ENCODE results near the gene MVD. TPM values are rescaled to one million over a fixed set of nuclear protein-coding genes. Genes with fewer than 3 reads are reported as not detected.

Gene MVD
- total and polyA plus RNA-seq, 10 of the 15 experiments (the other 5 are each of a cell fraction or from before 2014, with no cell fraction given), result 5.0 to 147 (median 65.0) TPM

- 97% methylated on average over 10 of the region's 10 CpGs for WGBS (ENCODE audit: insufficient coverage, insufficient replicate concordance, low lambda C conversion rate, missing lambda C conversion rate)
- ChIA-PET SMC1A (ENCODE audit: uncharacterized antibody, unreplicated experiment) (no interaction called here), CTCF (no interaction called here), POLR2A (no interaction called here), RAD21 (ENCODE audit: unreplicated experiment) (no interaction called here)
- Histone ChIP-seq H3K4me2 (ENCODE audit: control insufficient read depth, insufficient read depth) (no peak overlapping the region), H3K27me3 (replicated peaks in 1 of 2; ENCODE audit: control insufficient read depth in 2 of 2, insufficient read depth in 2 of 2, low read length in 1 of 2) (no peaks in the 10 kb centered on the region; a peak in 1 of 4 replicates), H3K9me3 (replicated peaks; ENCODE audit: control insufficient read depth, insufficient read depth, low read length) (no peaks in the 10 kb centered on the region), H3K4me3 (no peak overlapping the region), H3K27ac (ENCODE audit: control insufficient read depth, insufficient read depth) (no peak overlapping the region), H3K79me2 (ENCODE audit: control insufficient read depth, insufficient read depth, low read length) (no peaks in the 10 kb centered on the region), H3K36me3 (ENCODE audit: control insufficient read depth in 2 of 2, insufficient read depth in 2 of 2, low read length in 1 of 2) (peaks cover 0 to 6% of the 10 kb centered on the region in 2 experiments; a peak in 2 of 4 replicates), H3K9ac (ENCODE audit: control insufficient read depth, insufficient read depth, low read length) (no peak overlapping the region), H3K4me1 (ENCODE audit: control insufficient read depth, insufficient read depth, low read length) (peaks cover 12% of the 10 kb centered on the region), H2AFZ (ENCODE audit: control insufficient read depth, low read depth, low read length) (no peak overlapping the region), H4K20me1 (ENCODE audit: control insufficient read depth, insufficient read depth) (no peaks in the 10 kb centered on the region)
- in situ Hi-C loops (cut with MboI), result no loop called here
- FAIRE-seq, result no peak
- no peak for TF ChIP-seq HDAC2 (IDR thresholded peaks at IDR 0.05)
- no peak for TF ChIP-seq MYC (IDR thresholded peaks at IDR 0.05; ENCODE audit: insufficient read depth, insufficient read length, insufficient replicate concordance, low read length, severe bottlenecking)
- TF ChIP-seq POLR2A (IDR thresholded peaks at IDR 0.05; ENCODE audit: low read depth, low read length), result no peak
- no peak for TF ChIP-seq ZNF207 (IDR thresholded peaks at IDR 0.05; ENCODE audit: borderline replicate concordance)
- no peak for TF ChIP-seq NR2C2 (IDR thresholded peaks at IDR 0.05; ENCODE audit: borderline replicate concordance, control insufficient read depth, insufficient read length, low read depth)
- no peak for TF ChIP-seq USF1 (IDR thresholded peaks at IDR 0.05; ENCODE audit: borderline replicate concordance, extremely low read length, insufficient read depth, low read depth, low read length)
- TF ChIP-seq ZNF24 (IDR thresholded peaks at IDR 0.05), result no peak
- TF ChIP-seq MEF2A (IDR thresholded peaks at IDR 0.05; ENCODE audit: insufficient read depth, low read depth, low read length), result no peak
- no peak for TF ChIP-seq REST (IDR thresholded peaks at IDR 0.05; ENCODE audit: low read depth, low read length)
- TF ChIP-seq IKZF2 (IDR thresholded peaks at IDR 0.05), result no peak
- TF ChIP-seq KDM1A (IDR thresholded peaks at IDR 0.05; ENCODE audit: borderline replicate concordance), result no peak
- no peak for TF ChIP-seq EZH2 (IDR thresholded peaks at IDR 0.05; ENCODE audit: borderline replicate concordance, control insufficient read depth, low read depth, low read length)
- no peak for TF ChIP-seq POU2F2 (IDR thresholded peaks at IDR 0.05; ENCODE audit: borderline replicate concordance, low read depth, low read length)
- no peak for TF ChIP-seq SUPT20H (IDR thresholded peaks at IDR 0.05; ENCODE audit: borderline replicate concordance, control insufficient read depth, low read depth, low read length)
- no TSS peak for BruUV-seq (replicated peaks)
- no peak for DNase-seq (ENCODE audit: low read depth, low spot score)
- intact Hi-C loops (cut with micrococcal nuclease; ENCODE audit: unreplicated experiment), result no loop called here
- no peak for ATAC-seq
These were observed 30.0 kb upstream of the MVD start for GRCh38 chr16:88692861-88693260.

Data from GM12878 (cell line).